Neural progenitor cell (in vitro differentiated cells): ENCODE results near the gene NR4A1. TPM values are rescaled to one million over a fixed set of nuclear protein-coding genes. Genes with fewer than 3 reads are reported as not detected.

Experiments used
- DNase-seq: peaks from one replicate; pipeline ENCODE4 v3.0.0-alpha.2; 2016; ENCODE audit warnings: low spot score
- H2AFZ ChIP-seq: fragments of 200-600 bp; sonication (generic); replicated peaks from 2 replicates; pipeline ENCODE4 v1.6.1; 2016; ENCODE audit warnings: antibody characterized with exemption
- H3F3A ChIP-seq: fragments of 200-600 bp; sonication (generic); 2 replicates; pipeline ENCODE4 v1.6.1; 2016; ENCODE audit warnings: antibody characterized with exemption, low read depth
- H3K27ac ChIP-seq: fragments of 200-600 bp; sonication (generic); 2 replicates; pipeline ENCODE4 v1.5.1; 2016; ENCODE audit warnings: mild to moderate bottlenecking
- H3K27me3 ChIP-seq: fragments of 200-600 bp; sonication (generic); 2 replicates; pipeline ENCODE4 v1.6.1; 2016; ENCODE audit warnings: mild to moderate bottlenecking, moderate library complexity
- H3K36me3 ChIP-seq: fragments of 200-600 bp; sonication (generic); 2 replicates; pipeline ENCODE4 v1.5.1; 2016
- H3K4me1 ChIP-seq: fragments of 200-600 bp; sonication (generic); 2 replicates; pipeline ENCODE4 v1.6.1; 2016; ENCODE audit warnings: mixed run types
- H3K4me2 ChIP-seq: fragments of 200-600 bp; sonication (generic); 2 replicates; pipeline ENCODE4 v1.6.1; 2016
- H3K4me3 ChIP-seq: fragments of 200-600 bp; sonication (generic); 2 replicates; pipeline ENCODE4 v1.5.1; 2016
- H3K79me2 ChIP-seq: fragments of 200-600 bp; sonication (generic); 2 replicates; pipeline ENCODE4 v1.6.1; 2016; ENCODE audit warnings: low read depth
- H3K9ac ChIP-seq: fragments of 200-600 bp; sonication (generic); 2 replicates; pipeline ENCODE4 v1.6.1; 2016
- H3K9me3 ChIP-seq: fragments of 200-600 bp; sonication (generic); 2 replicates; pipeline ENCODE4 v1.5.1; 2016; ENCODE audit warnings: low read depth
- H4K20me1 ChIP-seq: fragments of 200-600 bp; sonication (generic); 2 replicates; pipeline ENCODE4 v1.6.1; 2016; ENCODE audit warnings: low read depth
- H3K27ac Mint-ChIP-seq: 3 replicates; pipeline ENCODE4 v1.8.0; 2021; ENCODE audit warnings: mixed read lengths
- H3K27me3 Mint-ChIP-seq: 2 replicates; pipeline ENCODE4 v1.8.0; 2022; ENCODE audit warnings: low read depth, mild to moderate bottlenecking, inconsistent platforms, moderate library complexity, mixed read lengths; ENCODE audit not compliant: insufficient read depth
- H3K36me3 Mint-ChIP-seq: 3 replicates; pipeline ENCODE4 v1.8.0; 2021; ENCODE audit warnings: mixed read lengths
- H3K4me1 Mint-ChIP-seq: 3 replicates; pipeline ENCODE4 v1.8.0; 2021; ENCODE audit warnings: mixed read lengths
- H3K4me3 Mint-ChIP-seq: 3 replicates; pipeline ENCODE4 v1.8.0; 2021; ENCODE audit warnings: mild to moderate bottlenecking, moderate library complexity, mixed read lengths
- H3K9me3 Mint-ChIP-seq: 3 replicates; pipeline ENCODE4 v1.8.0; 2020; ENCODE audit warnings: mixed read lengths
- EZH2 ChIP-seq: fragments of 200-600 bp; sonication (generic); IDR thresholded peaks from 2 replicates; pipeline ENCODE4 v1.6.1; 2017; ENCODE audit warnings: antibody characterized with exemption, mild to moderate bottlenecking, moderate library complexity
- EZH2phosphoT487 ChIP-seq: fragments of 200-600 bp; sonication (generic); IDR thresholded peaks from 2 replicates; pipeline ENCODE4 v1.6.1; 2017; ENCODE audit warnings: antibody characterized with exemption
- total RNA-seq: library from RNA; depleted of rRNA; stranded (reverse); fragments of >200 nt; gene quantifications from 2 replicates; pipeline ENCODE4 v1.2.3, GENCODE V29; 2015; ENCODE audit warnings: low replicate concordance
- TF ChIP-seq, protein P1 (sequence below): fragments of 200-600 bp; sonication (generic); IDR thresholded peaks from 2 replicates; pipeline ENCODE4 v1.5.1; 2017; ENCODE audit warnings: antibody characterized with exemption, mild to moderate bottlenecking

The NR4A1 gene
- total RNA-seq, 1 donor from 2014 or later, result 8.2 TPM

GRCh38 chr12:52063082-52063924 lies 12.1 kb downstream of the NR4A1 start:
- Histone ChIP-seq H3K27ac (no peak overlapping the region), H2AFZ (no peak overlapping the region)

DNA sequence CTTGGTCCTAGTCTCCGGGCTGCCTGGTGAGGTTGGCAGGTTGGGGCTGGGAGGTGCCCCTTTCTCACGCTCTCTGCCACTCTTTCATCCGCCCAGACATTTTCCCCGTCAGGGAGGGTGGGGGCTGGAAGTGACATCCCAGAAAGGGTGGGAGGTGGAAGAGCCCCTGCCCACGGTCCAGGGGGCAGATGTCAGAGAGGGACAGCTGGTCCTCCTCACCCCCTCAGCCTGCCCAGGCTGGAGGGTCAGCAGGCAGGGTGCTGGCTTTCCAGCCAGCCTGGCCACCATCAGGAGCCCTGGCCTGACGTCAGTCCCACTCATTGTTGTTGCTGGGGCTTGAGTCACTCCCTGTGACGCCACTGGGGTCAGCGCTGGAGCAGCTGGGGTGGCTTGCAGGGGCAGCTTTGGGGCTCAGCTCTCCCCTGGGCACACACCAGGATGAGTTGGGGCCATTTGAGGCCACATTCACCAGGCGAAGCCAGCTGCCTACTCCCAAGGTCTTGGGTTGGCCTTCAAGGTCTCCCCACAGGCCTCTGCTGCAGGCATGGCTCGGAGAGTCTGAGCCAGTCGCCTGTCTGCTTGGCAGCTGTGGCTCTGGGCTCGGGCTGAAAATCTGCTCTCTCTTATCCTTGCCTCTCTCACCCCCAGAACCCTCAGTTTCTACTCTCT lies 12.9 kb downstream of the NR4A1 start:
- peaks cover 9% of the 10 kb centered on the region for H3K4me1 ChIP-seq
- peaks cover 10% of the 10 kb centered on the region for H3K4me1 Mint-ChIP-seq
- DNase-seq, result no peak
- peaks cover 4% of the 10 kb centered on the region for H3K27me3 Mint-ChIP-seq
- H3F3A ChIP-seq, result peaks cover 3% of the 10 kb centered on the region
- no peak overlapping the region for H3K9ac ChIP-seq
- no peaks in the 10 kb centered on the region for H3K9me3 ChIP-seq
- no peaks in the 10 kb centered on the region for H4K20me1 ChIP-seq
- no peak overlapping the region for H3K4me2 ChIP-seq
- H2AFZ ChIP-seq, result no peak overlapping the region
- no peaks in the 10 kb centered on the region for H3K9me3 Mint-ChIP-seq
- no peak overlapping the region for H3K27ac ChIP-seq
- H3K4me3 ChIP-seq, result no peak overlapping the region
- H3K27ac Mint-ChIP-seq, result no peak overlapping the region
- peaks cover 18% of the 10 kb centered on the region for H3K27me3 ChIP-seq
- H3K4me3 Mint-ChIP-seq, result no peak overlapping the region
- no peaks in the 10 kb centered on the region for H3K36me3 ChIP-seq
- no peak for TF ChIP-seq EZH2
- TF ChIP-seq, protein P1, sequence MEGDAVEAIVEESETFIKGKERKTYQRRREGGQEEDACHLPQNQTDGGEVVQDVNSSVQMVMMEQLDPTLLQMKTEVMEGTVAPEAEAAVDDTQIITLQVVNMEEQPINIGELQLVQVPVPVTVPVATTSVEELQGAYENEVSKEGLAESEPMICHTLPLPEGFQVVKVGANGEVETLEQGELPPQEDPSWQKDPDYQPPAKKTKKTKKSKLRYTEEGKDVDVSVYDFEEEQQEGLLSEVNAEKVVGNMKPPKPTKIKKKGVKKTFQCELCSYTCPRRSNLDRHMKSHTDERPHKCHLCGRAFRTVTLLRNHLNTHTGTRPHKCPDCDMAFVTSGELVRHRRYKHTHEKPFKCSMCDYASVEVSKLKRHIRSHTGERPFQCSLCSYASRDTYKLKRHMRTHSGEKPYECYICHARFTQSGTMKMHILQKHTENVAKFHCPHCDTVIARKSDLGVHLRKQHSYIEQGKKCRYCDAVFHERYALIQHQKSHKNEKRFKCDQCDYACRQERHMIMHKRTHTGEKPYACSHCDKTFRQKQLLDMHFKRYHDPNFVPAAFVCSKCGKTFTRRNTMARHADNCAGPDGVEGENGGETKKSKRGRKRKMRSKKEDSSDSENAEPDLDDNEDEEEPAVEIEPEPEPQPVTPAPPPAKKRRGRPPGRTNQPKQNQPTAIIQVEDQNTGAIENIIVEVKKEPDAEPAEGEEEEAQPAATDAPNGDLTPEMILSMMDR, result no peak
- TF ChIP-seq EZH2phosphoT487, result no peak
- H3K79me2 ChIP-seq, result no peaks in the 10 kb centered on the region
- no peaks in the 10 kb centered on the region for H3K36me3 Mint-ChIP-seq

More at GRCh38 chr12:52063082-52063924, 12.1 kb downstream of the NR4A1 start:
- Histone ChIP-seq H3K36me3 (no peaks in the 10 kb centered on the region), H3K27me3 (peaks cover 18% of the 10 kb centered on the region), H3K4me2 (no peak overlapping the region), H3K4me3 (no peak overlapping the region), H3K9ac (no peak overlapping the region), H3K79me2 (no peaks in the 10 kb centered on the region), H3K4me1 (peaks cover 9% of the 10 kb centered on the region), H4K20me1 (no peaks in the 10 kb centered on the region), H3K9me3 (no peaks in the 10 kb centered on the region), H3F3A (no peaks in the 10 kb centered on the region)
- H3K36me3 Mint-ChIP-seq, result no peaks in the 10 kb centered on the region
- H3K27ac Mint-ChIP-seq, result peak overlapping the region; percentile 78
- no peak for DNase-seq
- TF ChIP-seq EZH2 (no peak), EZH2phosphoT487 (no peak)
- TF ChIP-seq, protein P1, result no peak
- H3K4me1 Mint-ChIP-seq, result peaks cover 7% of the 10 kb centered on the region
- no peak overlapping the region for H3K4me3 Mint-ChIP-seq
- no peaks in the 10 kb centered on the region for H3K9me3 Mint-ChIP-seq
- H3K27me3 Mint-ChIP-seq, result peaks cover 3% of the 10 kb centered on the region

DNA sequence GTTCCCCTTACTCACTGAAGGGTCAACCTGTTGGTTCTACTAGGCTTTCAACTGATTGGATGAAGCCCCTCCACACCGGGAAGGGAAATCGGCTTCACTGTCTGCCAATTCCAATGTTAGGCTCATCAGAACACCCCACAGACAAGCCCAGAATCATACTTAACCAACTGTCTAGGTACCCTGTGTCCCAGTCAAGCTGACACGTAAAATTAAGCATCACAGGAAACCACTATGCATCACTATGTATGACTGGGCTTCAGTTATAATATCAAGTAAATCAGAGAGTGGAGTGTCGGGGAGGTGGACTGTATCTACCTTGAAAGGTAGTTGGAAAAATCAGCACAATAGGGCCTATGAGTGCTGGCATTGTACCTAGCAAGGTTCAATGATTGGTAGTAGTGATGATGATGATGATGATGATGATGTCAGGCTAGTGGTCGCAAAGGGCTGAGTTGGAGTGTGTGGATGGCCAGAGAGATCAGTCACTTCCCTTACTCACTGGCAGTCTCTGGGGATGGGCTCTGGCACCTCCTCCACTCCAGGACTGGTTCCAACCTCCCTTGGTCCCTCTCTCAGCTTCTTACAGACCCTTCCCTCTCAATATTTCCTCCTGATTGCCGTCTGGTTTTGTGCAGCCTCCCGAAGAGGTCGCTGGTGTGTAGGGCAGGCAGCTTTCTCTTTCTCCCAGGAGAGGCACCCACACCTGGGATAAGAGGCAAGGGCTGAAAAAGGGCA lies 15.3 kb downstream of the NR4A1 start:
- Mint-ChIP-seq H3K4me1 (peaks cover 27% of the 10 kb centered on the region), H3K9me3 (no peaks in the 10 kb centered on the region), H3K27ac (no peak overlapping the region), H3K4me3 (peak overlapping the region; percentile 14), H3K27me3 (peaks cover 9% of the 10 kb centered on the region), H3K36me3 (no peaks in the 10 kb centered on the region)
- Histone ChIP-seq H3K79me2 (peaks cover 17% of the 10 kb centered on the region), H3K9me3 (no peaks in the 10 kb centered on the region), H2AFZ (no peak overlapping the region), H3K27me3 (peaks cover 18% of the 10 kb centered on the region), H4K20me1 (peaks cover 14% of the 10 kb centered on the region), H3K4me2 (no peak overlapping the region), H3K9ac (no peak overlapping the region), H3K4me1 (peaks cover 15% of the 10 kb centered on the region), H3F3A (peaks cover 5% of the 10 kb centered on the region), H3K36me3 (no peaks in the 10 kb centered on the region), H3K4me3 (no peak overlapping the region), H3K27ac (no peak overlapping the region)
- TF ChIP-seq, protein P1, result no peak
- TF ChIP-seq EZH2phosphoT487 (no peak), EZH2 (no peak)
- DNase-seq, result no peak
